Glomerular visceral epithelial cell (primary cell): ENCODE data around the gene TNFRSF25.

ENCODE experiments used
- DNase-seq: peaks from one replicate; pipeline ENCODE4 v3.0.0-alpha.2; 2016; ENCODE audit errors: extremely low spot score

Gene TNFRSF25

GRCh38 chr1:6466023-6466422, at the start of gene TNFRSF25:
Gene TNFRSF25 (minus strand): TSS chr1:6466173. CDS start chr1:6466107, 66 bp downstream.
- DNase-seq = no peak

- DNase-seq = peak; percentile 28
Observed at GRCh38 chr1:6515771-6516170, 49.8 kb upstream of the TNFRSF25 start.

GRCh38 chr1:6513320-6513801, 47.4 kb upstream of the TNFRSF25 start:
- DNase-seq = no peak

- DNase-seq = no peak
Observed at GRCh38 chr1:6512908-6513280, 46.9 kb upstream of the TNFRSF25 start.

GRCh38 chr1:6512245-6512907, 46.4 kb upstream of the TNFRSF25 start:
- DNase-seq = no peak

- no peak for DNase-seq
Observed at GRCh38 chr1:6511561-6512244, 45.7 kb upstream of the TNFRSF25 start.

- DNase-seq = no peak
Observed at GRCh38 chr1:6511056-6511455, 45.1 kb upstream of the TNFRSF25 start.

- DNase-seq = no peak
Observed at GRCh38 chr1:6510493-6510892, 44.5 kb upstream of the TNFRSF25 start.

GRCh38 chr1:6509919-6510291, 43.9 kb upstream of the TNFRSF25 start:
- no peak for DNase-seq

- DNase-seq = no peak
Observed at GRCh38 chr1:6509220-6509918, 43.4 kb upstream of the TNFRSF25 start.

- DNase-seq = no peak
Observed at GRCh38 chr1:6508816-6509189, 42.8 kb upstream of the TNFRSF25 start.

- no peak for DNase-seq
Observed at GRCh38 chr1:6508154-6508815, 42.3 kb upstream of the TNFRSF25 start.

GRCh38 chr1:6507461-6507911, 41.5 kb upstream of the TNFRSF25 start:
- DNase-seq = no peak

- no peak for DNase-seq
Observed at GRCh38 chr1:6507037-6507428, 41.1 kb upstream of the TNFRSF25 start.

GRCh38 chr1:6506210-6507036, 40.5 kb upstream of the TNFRSF25 start:
- DNase-seq = no peak

GRCh38 chr1:6505367-6506209, 39.6 kb upstream of the TNFRSF25 start:
- no peak for DNase-seq

- DNase-seq = no peak
Observed at GRCh38 chr1:6504887-6505286, 38.9 kb upstream of the TNFRSF25 start.

- no peak for DNase-seq
Observed at GRCh38 chr1:6503884-6504602, 38.1 kb upstream of the TNFRSF25 start.

- no peak for DNase-seq
Observed at GRCh38 chr1:6502000-6502891, 36.3 kb upstream of the TNFRSF25 start.
